HFF-Myc (cell line): Measurements from ENCODE around the gene KCNK10.

Experiments used
- DNase-seq: peaks from one replicate; pipeline ENCODE4 v3.0.0-alpha.2; 2011; ENCODE audit warnings: low read depth; ENCODE audit errors: extremely low read depth
- H3K4me3 ChIP-seq: replicated peaks from 2 replicates; pipeline ENCODE4 v1.5.1; 2011; ENCODE audit warnings: low read depth, mild to moderate bottlenecking, control low read depth, low read length
- CTCF ChIP-seq: IDR thresholded peaks from 2 replicates; pipeline ENCODE4 v1.5.1; 2012; ENCODE audit warnings: mild to moderate bottlenecking, low read depth, low read length, control low read depth; ENCODE audit errors: missing control alignments

The KCNK10 gene

GRCh38 chr14:88249266-88249665, 73.8 kb downstream of the KCNK10 start:
- no peak for TF ChIP-seq CTCF
- no peak for DNase-seq
- H3K4me3 ChIP-seq: no peak overlapping the region

GRCh38 chr14:88248606-88249005, 74.5 kb downstream of the KCNK10 start:
- no peak for DNase-seq
- no peak overlapping the region for H3K4me3 ChIP-seq
- TF ChIP-seq CTCF: no peak

DNA sequence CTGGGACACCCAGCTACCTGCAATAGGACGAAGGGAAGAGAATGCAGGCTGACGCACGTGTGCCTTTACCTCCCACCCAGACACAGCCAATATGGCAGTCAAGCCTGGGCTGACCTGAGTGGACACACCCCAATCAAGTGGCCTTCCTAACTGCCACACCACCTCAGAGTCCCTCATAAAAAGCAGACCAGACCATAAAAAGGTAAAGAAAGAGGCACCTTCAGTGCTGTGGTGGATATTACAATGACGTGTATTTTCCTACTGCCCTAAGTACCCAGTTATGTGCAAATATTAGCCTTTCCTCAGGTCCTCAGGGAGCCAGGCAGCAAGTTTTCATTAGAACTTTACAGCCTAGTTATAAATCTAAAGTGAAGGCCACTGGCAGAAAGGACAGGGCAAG, 75.8 kb downstream of the KCNK10 start:
- no peak for TF ChIP-seq CTCF
- no peak for DNase-seq

DNA sequence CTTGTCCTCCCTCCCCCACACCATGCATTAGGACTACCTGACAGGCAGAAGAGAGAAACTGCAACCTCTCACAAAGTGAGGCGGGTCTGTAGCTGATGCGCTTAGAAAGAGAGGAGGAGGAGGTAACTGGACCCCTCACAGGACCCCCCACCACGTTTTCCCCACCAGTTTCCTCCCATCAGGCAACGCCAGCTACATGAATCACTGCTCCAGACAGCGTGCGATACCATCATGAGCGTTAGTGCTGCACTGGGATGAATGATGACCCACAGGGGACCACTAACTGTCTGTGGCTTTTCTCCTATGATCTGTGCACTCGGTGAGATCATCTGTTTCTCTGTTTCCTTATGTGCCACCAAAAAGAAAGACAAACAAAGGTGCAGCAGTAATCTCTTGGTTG, 77.7 kb downstream of the KCNK10 start:
- DNase-seq: no peak
- no peak for TF ChIP-seq CTCF
- no peak overlapping the region for H3K4me3 ChIP-seq

More for the DNA sequence above, 75.8 kb downstream of the KCNK10 start:
- no peak overlapping the region for H3K4me3 ChIP-seq

GRCh38 chr14:88243946-88244345, 79.1 kb downstream of the KCNK10 start:
- DNase-seq: no peak
- H3K4me3 ChIP-seq: no peak overlapping the region
- TF ChIP-seq CTCF: no peak

- DNase-seq: no peak
- H3K4me3 ChIP-seq: no peak overlapping the region
- no peak for TF ChIP-seq CTCF
These were observed 80.6 kb downstream of the KCNK10 start for GRCh38 chr14:88242446-88242845.

GRCh38 chr14:88241810-88242209, 81.3 kb downstream of the KCNK10 start:
- H3K4me3 ChIP-seq: no peak overlapping the region
- TF ChIP-seq CTCF: no peak
- no peak for DNase-seq
